ENCODE data around the gene LARGE1. TPM values are rescaled to one million over a fixed set of nuclear protein-coding genes. Genes with fewer than 3 reads are reported as not detected.
"Not testable (repeated sequence)": the region's sequence is repeated elsewhere in the genome, so short reads cannot be mapped to it uniquely, and the experiment has no call there.

Gene LARGE1
- total RNA-seq, 1 donor = 15.0 TPM

DNA sequence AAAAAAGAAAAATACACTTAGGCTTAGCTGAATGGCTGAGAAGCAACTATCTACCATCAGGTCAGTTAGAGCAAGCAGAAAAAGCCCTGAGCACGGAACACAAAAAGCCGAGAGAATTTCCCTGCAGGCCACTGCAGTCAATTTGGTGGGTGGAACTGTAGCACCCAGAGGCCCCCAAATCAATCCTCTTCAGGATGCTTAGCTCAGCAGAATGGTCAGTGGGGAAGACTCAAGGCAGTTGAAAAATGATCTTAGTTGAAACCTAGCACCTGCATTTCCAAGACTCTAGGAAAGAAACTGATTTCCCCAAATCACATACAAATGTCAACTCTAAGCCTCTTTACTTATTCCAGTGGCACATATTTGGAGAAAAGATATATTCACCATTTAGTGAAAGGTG is 534.7 kb downstream of the LARGE1 start:
- no peak overlapping the region for H3K4me3 ChIP-seq (ENCODE audit: low read depth, low read length)
- no peak for DNase-seq (ENCODE audit: low read depth)
- TF ChIP-seq, protein P1, sequence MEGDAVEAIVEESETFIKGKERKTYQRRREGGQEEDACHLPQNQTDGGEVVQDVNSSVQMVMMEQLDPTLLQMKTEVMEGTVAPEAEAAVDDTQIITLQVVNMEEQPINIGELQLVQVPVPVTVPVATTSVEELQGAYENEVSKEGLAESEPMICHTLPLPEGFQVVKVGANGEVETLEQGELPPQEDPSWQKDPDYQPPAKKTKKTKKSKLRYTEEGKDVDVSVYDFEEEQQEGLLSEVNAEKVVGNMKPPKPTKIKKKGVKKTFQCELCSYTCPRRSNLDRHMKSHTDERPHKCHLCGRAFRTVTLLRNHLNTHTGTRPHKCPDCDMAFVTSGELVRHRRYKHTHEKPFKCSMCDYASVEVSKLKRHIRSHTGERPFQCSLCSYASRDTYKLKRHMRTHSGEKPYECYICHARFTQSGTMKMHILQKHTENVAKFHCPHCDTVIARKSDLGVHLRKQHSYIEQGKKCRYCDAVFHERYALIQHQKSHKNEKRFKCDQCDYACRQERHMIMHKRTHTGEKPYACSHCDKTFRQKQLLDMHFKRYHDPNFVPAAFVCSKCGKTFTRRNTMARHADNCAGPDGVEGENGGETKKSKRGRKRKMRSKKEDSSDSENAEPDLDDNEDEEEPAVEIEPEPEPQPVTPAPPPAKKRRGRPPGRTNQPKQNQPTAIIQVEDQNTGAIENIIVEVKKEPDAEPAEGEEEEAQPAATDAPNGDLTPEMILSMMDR (IDR thresholded peaks at IDR 0.05; ENCODE audit: insufficient read depth, low read length) = no peak

DNA sequence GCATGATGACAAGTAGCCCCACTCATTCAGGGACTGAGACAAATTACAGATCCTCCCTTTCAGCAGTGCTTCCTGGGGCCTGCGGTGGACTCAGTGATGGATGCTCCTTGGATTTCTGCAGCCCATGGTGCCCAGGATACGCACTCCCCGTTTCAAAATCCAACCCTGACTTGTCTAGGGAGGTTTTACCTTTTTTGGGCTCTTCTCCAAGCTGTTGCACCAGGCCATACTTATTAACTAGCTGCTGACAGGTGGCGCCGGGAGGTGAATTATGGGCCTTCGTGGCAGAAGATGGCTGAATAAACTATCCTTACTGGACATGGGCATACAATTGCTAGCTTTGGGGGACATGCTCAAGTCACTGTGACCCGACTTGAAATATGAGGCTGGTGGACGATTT is 537.8 kb downstream of the LARGE1 start:
- H3K4me3 ChIP-seq (ENCODE audit: low read depth, low read length) = no peak overlapping the region
- no peak for DNase-seq (ENCODE audit: low read depth)
- TF ChIP-seq, protein P1 (IDR thresholded peaks at IDR 0.05; ENCODE audit: insufficient read depth, low read length) = no peak

DNA sequence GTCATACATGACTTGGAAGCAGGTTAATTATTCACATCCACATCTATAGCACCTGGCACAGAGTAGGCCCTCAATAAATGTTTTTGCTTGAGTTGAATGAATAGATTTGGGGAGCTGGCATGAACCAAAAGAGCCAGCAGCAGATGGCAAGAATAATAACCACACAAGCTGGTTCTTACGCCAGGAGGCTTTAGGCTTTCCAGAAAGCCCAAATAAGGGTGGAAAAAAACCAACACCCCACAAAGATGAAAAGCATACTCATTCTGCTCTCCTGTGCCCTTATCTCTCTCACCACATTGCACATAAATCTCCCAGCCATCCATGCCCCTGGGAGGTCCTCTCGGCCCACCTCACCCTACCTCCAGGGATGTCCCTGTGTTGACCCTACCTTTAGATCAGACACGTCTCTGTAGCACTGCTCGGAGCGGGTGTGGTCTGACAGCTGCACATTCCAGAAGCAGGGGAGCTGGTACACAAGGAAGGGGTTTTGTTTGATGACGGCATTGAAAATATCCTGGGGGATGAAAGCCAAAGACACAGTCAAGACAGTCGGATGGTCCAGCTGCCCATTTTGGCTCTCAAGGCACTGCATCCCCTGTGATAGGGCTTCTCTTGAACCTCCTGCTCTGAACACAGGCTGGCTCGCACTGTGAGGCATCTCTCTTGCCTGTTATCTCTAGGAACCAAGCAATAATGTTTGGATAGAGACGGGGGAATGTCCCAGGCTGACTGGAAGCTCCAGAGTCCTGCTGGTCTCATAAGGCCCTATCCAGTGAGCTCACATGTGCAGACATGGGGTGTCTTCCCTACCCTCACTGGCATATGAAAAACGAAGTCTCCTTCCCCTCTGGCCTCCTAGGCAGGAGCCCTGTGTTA is 538.5 kb downstream of the LARGE1 start:
- TF ChIP-seq, protein P1 (IDR thresholded peaks at IDR 0.05; ENCODE audit: insufficient read depth, low read length) = no peak
- H3K4me3 ChIP-seq (ENCODE audit: low read depth, low read length) = no peak overlapping the region
- DNase-seq (ENCODE audit: low read depth) = no peak

DNA sequence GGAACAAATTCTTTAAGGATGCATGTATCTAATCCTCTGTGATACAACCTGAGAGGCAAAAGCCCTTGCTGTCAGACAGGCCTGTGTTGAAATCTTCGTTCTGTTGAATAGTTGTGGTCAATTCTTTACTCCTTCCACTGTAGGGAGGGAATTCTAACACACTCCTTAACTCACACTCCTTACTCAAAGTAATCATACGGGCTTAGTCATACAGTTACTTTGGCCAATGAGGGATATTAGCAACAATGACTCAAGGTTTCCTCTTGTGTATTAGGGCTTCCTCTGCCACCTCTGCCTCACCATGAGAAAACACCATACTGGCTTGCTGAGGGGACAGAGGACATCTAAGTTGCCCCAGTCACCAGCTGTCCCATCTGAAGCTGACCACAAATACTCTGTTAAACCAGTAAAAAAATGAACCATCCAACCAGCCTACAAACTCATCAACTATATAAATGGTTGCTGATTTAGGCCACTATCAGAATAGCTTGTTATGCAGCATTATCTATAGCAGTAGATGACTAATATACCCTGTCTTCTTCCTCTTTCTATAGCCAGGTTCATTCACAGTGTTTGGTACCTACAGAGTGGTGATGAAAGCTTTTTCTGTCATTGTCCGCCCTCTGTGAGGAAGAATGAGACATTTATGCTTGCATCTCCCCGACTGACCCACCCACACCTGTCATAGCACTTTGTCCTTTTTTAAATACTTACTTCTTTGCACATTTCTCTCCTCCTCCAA is 539.3 kb downstream of the LARGE1 start:
- peak; percentile 93 for DNase-seq (ENCODE audit: low read depth)
- no peak overlapping the region for H3K4me3 ChIP-seq (ENCODE audit: low read depth, low read length)
- TF ChIP-seq, protein P1 (IDR thresholded peaks at IDR 0.05; ENCODE audit: insufficient read depth, low read length) = no peak

DNA sequence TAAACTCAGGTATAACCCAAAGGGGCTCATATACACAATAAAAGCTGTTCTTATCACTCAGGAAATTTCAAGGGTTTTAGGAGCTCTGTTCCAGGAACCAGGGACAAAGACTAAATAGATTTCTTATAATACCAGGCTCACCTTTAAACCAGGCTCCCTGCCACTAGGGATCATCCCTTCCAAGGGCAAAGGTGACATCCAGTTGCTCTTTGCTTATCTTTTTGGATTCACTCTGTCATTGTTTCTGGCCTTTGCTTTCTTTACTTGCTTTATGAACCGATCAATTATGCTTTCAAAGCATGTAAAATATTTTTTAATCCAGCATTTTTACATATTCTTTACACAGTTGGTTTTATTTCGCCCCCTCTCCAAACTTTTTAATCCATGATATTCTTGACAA is 540.4 kb downstream of the LARGE1 start:
- TF ChIP-seq, protein P1 (IDR thresholded peaks at IDR 0.05; ENCODE audit: insufficient read depth, low read length) = no peak
- no peak for DNase-seq (ENCODE audit: low read depth)
- no peak overlapping the region for H3K4me3 ChIP-seq (ENCODE audit: low read depth, low read length)

DNA sequence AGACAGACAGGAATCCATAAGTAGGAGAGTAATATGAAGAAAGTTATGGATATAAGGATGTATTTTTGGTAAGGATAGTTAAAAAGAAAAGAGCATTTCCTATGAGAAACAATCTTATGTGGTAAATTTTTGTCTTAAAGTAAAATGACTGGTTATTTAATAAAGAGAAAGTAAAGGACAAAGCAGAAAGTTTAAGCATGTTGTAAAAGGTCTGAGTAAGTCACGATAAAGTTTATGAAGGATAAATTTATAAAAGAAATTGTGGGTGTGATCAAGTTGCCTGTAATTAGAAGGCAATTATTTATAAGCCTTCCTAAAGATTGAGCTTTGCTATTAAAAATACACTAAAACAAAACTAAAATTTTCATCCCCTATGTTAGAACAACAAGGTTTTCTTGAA is 547.4 kb downstream of the LARGE1 start:
- no peak for DNase-seq (ENCODE audit: low read depth)
- TF ChIP-seq, protein P1 (IDR thresholded peaks at IDR 0.05; ENCODE audit: insufficient read depth, low read length) = no peak
- no peak overlapping the region for H3K4me3 ChIP-seq (ENCODE audit: low read depth, low read length)

DNA sequence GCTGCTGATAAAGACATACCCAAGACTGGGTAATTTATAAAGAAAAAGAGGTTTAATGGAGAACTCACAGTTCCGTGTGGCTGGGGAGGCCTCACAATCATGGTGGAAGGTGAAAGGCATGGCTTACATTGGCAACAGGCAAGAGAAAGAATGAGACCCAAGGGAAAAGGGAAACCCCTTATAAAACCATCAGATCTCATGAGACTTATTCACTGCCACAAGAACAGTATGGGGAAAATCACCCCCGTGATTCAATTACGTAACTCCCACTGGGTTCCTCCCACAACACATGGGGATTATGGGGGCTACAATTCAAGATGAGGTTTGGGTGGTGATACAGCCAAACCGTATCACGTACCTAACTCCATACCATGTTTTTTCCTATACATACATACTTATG is 557.0 kb downstream of the LARGE1 start:
- not testable (repeated sequence) for H3K4me3 ChIP-seq (ENCODE audit: low read depth, low read length); DNase-seq (ENCODE audit: low read depth)
